Spleen (tissue), 11 donors: Measurements from ENCODE around the gene SORCS3. TPM values are rescaled to one million over a fixed set of nuclear protein-coding genes. Genes with fewer than 3 reads are reported as not detected.

ENCODE experiments used
- DNase-seq: peaks from one replicate; pipeline ENCODE4 v3.0.0-alpha.2; 2020
- H3K27ac ChIP-seq, 8 donors: fragments of 200-600 bp; sonication (generic) in 7 of 8; 1 replicate in 4 of 8; 2 replicates in 4 of 8; pipeline versions ENCODE4 v1.5.0 to v1.8.0; 2016 to 2021; ENCODE audit warnings: inconsistent platforms in 4 of 8, mild to moderate bottlenecking in 4 of 8, moderate library complexity in 1 of 8
- H3K27me3 ChIP-seq, 7 donors: fragments of 200-600 bp; sonication (generic) in 6 of 7; replicated peaks in 1 of 7; 1 replicate in 4 of 7; 2 replicates in 3 of 7; pipeline versions ENCODE4 v1.5.0 to v1.8.0; 2016 to 2021; ENCODE audit warnings: inconsistent platforms in 3 of 7, mild to moderate bottlenecking in 1 of 7
- H3K36me3 ChIP-seq, 6 donors: fragments of 200-600 bp; sonication (generic) in 5 of 6; 1 replicate in 4 of 6; 2 replicates in 2 of 6; pipeline versions ENCODE4 v1.5.0 to v1.8.0; 2016 to 2021; ENCODE audit warnings: inconsistent platforms in 2 of 6
- H3K4me1 ChIP-seq, 6 donors: fragments of 200-600 bp; sonication (generic) in 5 of 6; 1 replicate in 3 of 6; 2 replicates in 3 of 6; pipeline versions ENCODE4 v1.5.0 to v1.8.0; 2016 to 2021; ENCODE audit warnings: inconsistent platforms in 3 of 6
- H3K4me3 ChIP-seq, 8 donors: fragments of 200-600 bp; sonication (generic) in 7 of 8; 1 replicate in 4 of 8; 2 replicates in 4 of 8; pipeline versions ENCODE4 v1.5.0 to v1.8.0; 2016 to 2021; ENCODE audit warnings: inconsistent platforms in 4 of 8, mild to moderate bottlenecking in 4 of 8, moderate library complexity in 2 of 8
- H3K9me3 ChIP-seq, 8 donors: fragments of 200-600 bp; sonication (generic) in 7 of 8; 1 replicate in 4 of 8; 2 replicates in 4 of 8; pipeline versions ENCODE4 v1.5.0 to v1.8.0; 2016 to 2021; ENCODE audit warnings: inconsistent platforms in 4 of 8
- CTCF ChIP-seq, 11 experiments: fragments of 200-600 bp in 7 of 11; fragments of 450-650 bp in 4 of 11; sonication (generic) in 4 of 11; IDR thresholded peaks in 8 of 11; conservative IDR thresholded peaks in 3 of 11; 1 replicate in 7 of 11; 2 replicates in 4 of 11; pipeline versions ENCODE4 v1.4.0 to v1.8.0; 2016 to 2021; ENCODE audit warnings: antibody characterized with exemption in 11 of 11, inconsistent platforms in 4 of 11, mild to moderate bottlenecking in 1 of 11
- POLR2A ChIP-seq, 3 donors: fragments of 450-650 bp; IDR thresholded peaks; one replicate each; pipeline ENCODE4 v1.5.1; 2017; ENCODE audit warnings: antibody characterized with exemption in 3 of 3, mild to moderate bottlenecking in 1 of 3
- POLR2AphosphoS5 ChIP-seq, 3 donors: sonication (generic); formaldehyde crosslinking; IDR thresholded peaks; one replicate each; pipeline ENCODE4 v1.5.1; 2017; ENCODE audit warnings: antibody characterized with exemption in 3 of 3
- WGBS, 5 donors: extraction: QIAGEN DNeasy Blood & Tissue Kit in 3 of 5; methylation state at CpG; one replicate each; pipeline versions ENCODE4 v1.1.5 to v1.1.7; 2013 to 2018; 5-methylcytosine and 5-hydroxymethylcytosine counted together
- intact Hi-C: fragments of 100-400 bp; cut with DNase I; formaldehyde crosslinking; loops from one replicate; pipeline ENCODE4 v1.15.0; 2023; ENCODE audit warnings: low total_unique reads
- polyA plus RNA-seq, 3 donors: library from polyadenylated mRNA; stranded (reverse); fragments of 200-250 nt; gene quantifications; one replicate each; pipeline ENCODE4 v1.2.1, GENCODE V29; 2013
- total RNA-seq, 7 donors: library from RNA; depleted of rRNA in 3 of 7; stranded (reverse); fragments of >200 nt in 3 of 7; fragmentation: NEBNext Ultra II Directional in 4 of 7; extraction: Animal tissue kit (Norgen Biotek cat#: 25700) in 4 of 7; gene quantifications; one replicate each; pipeline versions ENCODE4 v1.1.0 to v1.2.1, GENCODE V29; 2016 to 2021
- donor health status: healthy with polysubstance abuse.
- donor health status: DM: no; HTN: no; CAD: no; lungs with moderate emphysema.
- donor health status: DM: no; HTN: no; CAD: no.
- donor health status: Bipolar disorder and iron deficiency.
- donor health status: healthy.
- donor health status: DM: no; HTN: no; CAD: no.
- donor health status: DM: yes; HTN: yes; CAD: no.

SORCS3 gene
- total and polyA plus RNA-seq, 10 donors, result 0.03 to 0.06 TPM; not detected in 8

DNA sequence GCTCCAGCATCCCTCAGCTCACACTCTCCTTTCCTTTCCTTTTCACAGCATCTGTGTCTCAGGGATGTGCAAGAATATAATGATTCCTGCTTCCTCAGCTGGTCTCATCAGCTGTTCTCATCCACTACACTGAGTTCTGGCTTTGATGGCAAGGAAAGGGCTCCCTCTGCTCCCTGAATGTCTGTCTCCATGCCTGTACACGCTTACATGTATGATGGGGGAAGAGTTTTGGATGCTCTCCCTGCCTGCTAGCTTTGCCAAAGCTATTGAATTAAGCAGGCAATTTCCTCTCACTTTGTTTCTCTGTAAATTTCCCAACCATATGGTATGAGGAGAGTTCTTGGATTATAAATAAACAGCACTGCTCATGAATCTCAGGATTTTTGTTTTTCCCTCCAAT is 254.5 kb downstream of the SORCS3 start:
- WGBS, 5 donors, result 50 to 72% (median 57%) methylated on average over 1 of the region's 1 CpG
- H3K27ac ChIP-seq, result no peak overlapping the region
- TF ChIP-seq POLR2A (IDR thresholded peaks at IDR 0.05), result no peak
- no peak for TF ChIP-seq CTCF (IDR thresholded peaks at IDR 0.05 in 8 of 11, conservative IDR thresholded peaks at IDR 0.05 in 3 of 11)
- TF ChIP-seq POLR2AphosphoS5 (IDR thresholded peaks at IDR 0.05), result no peak
- intact Hi-C loops, result no loop called here
- H3K4me3 ChIP-seq, result no peak overlapping the region
- DNase-seq, result no peak
- no peaks in the 10 kb centered on the region for H3K36me3 ChIP-seq
- peaks cover under 1 to 25% (median 9%) of the 10 kb centered on the region in 8 donors for H3K9me3 ChIP-seq
- H3K4me1 ChIP-seq, result no peaks in the 10 kb centered on the region
- H3K27me3 ChIP-seq, result peaks cover 0 to 8% (median 0%) of the 10 kb centered on the region in 7 donors

DNA sequence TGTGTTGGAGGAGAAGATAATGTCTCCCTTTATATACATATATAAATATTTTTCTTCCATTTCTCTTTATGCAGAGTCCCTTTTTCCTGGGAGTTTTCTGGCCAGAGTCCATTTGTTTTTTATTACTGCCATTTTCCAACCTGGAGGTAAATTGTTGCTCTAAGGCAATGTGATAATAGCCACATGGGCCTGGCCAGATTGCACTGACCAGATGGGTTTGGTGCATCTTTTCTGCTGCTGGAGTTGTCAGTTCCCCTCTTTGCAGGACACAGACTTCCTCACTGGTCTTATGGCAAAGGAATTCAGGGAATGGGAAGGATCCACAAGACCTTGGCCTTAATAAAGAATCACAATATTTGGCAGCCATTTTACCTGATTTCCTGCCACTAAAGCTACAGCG is 254.9 kb downstream of the SORCS3 start:
- TF ChIP-seq POLR2AphosphoS5 (IDR thresholded peaks at IDR 0.05) (no peak), CTCF (IDR thresholded peaks at IDR 0.05 in 8 of 11, conservative IDR thresholded peaks at IDR 0.05 in 3 of 11) (no peak), POLR2A (IDR thresholded peaks at IDR 0.05) (no peak)
- intact Hi-C loops, result no loop called here

GRCh38 chr10:104897696-104898095 is 256.6 kb downstream of the SORCS3 start:
- no peak overlapping the region for H3K4me3 ChIP-seq
- peaks cover 0 to 8% (median 0%) of the 10 kb centered on the region in 7 donors for H3K27me3 ChIP-seq
- peaks cover 0 to 4% (median 0%) of the 10 kb centered on the region in 8 donors for H3K9me3 ChIP-seq
- no peak overlapping the region for H3K27ac ChIP-seq
- no peak for DNase-seq
- TF ChIP-seq POLR2A (IDR thresholded peaks at IDR 0.05) (no peak), POLR2AphosphoS5 (IDR thresholded peaks at IDR 0.05) (no peak)
- intact Hi-C loops, result no loop called here
- no peaks in the 10 kb centered on the region for H3K36me3 ChIP-seq
- no peaks in the 10 kb centered on the region for H3K4me1 ChIP-seq
- 65 to 83% (median 71%) methylated on average over 4 of the region's 4 CpGs for WGBS, 5 donors

More for the DNA sequence above, 254.9 kb downstream of the SORCS3 start:
- WGBS, 5 donors, result 0 to 92% (median 27%) methylated on average over 1 of the region's 1 CpG
- Histone ChIP-seq H3K4me1 (no peaks in the 10 kb centered on the region), H3K27me3 (peaks cover 0 to 8% (median 0%) of the 10 kb centered on the region in 7 donors), H3K9me3 (peaks cover 0 to 20% (median 4%) of the 10 kb centered on the region in 8 donors), H3K36me3 (no peaks in the 10 kb centered on the region), H3K27ac (no peak overlapping the region), H3K4me3 (no peak overlapping the region)
- no peak for DNase-seq

DNA sequence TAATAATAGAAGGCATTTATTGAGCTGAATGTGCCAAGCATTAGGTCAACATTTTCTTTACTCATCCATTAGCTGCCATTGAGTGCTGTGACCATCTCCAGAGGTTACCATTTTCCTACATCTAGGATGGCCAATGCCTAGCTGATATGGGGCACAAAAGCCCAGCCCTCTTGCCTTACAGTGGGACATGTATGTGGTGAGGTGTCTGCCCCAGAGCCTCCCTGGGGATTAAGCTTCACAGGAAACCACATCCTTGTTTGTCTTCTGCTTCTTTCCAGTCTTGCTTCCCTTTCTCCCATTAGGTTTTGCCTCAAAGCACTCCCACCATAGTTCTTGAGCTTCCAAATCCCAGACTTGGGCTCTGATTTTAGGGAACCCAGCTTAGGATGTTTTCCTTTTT is 258.7 kb downstream of the SORCS3 start:
- no peaks in the 10 kb centered on the region for H3K4me1 ChIP-seq
- peaks cover 0 to 8% (median 0%) of the 10 kb centered on the region in 7 donors for H3K27me3 ChIP-seq
- H3K4me3 ChIP-seq, result no peak overlapping the region
- no peak overlapping the region for H3K27ac ChIP-seq
- DNase-seq, result no peak
- intact Hi-C loops, result no loop called here
- TF ChIP-seq CTCF (IDR thresholded peaks at IDR 0.05 in 8 of 11, conservative IDR thresholded peaks at IDR 0.05 in 3 of 11) (no peak), POLR2A (IDR thresholded peaks at IDR 0.05) (no peak), POLR2AphosphoS5 (IDR thresholded peaks at IDR 0.05) (no peak)
- H3K9me3 ChIP-seq, result no peaks in the 10 kb centered on the region
- no peaks in the 10 kb centered on the region for H3K36me3 ChIP-seq

DNA sequence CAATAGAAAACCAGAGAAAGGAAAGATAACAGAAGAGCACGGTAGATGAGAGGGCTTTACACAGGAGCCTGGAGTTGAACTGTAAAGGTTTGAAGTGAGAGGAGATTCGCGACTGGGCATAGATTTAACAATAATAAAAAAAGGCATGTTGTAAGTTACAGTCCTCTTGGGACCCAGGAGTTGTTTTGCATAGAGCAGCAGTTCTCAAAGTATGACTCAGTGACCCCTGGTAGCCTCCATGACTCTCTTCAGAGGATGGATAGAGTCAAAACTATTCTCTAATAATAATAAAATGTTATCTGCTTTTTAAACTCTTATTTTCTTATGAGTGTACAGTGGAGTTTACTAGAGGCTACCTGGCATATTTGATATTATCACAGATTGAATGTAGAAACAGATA is 262.3 kb downstream of the SORCS3 start:
- no peak for DNase-seq
- no peaks in the 10 kb centered on the region for H3K4me1 ChIP-seq
- H3K36me3 ChIP-seq, result no peaks in the 10 kb centered on the region
- intact Hi-C loops, result no loop called here
- 71 to 87% (median 75%) methylated on average over 3 of the region's 3 CpGs for WGBS, 5 donors
- no peaks in the 10 kb centered on the region for H3K9me3 ChIP-seq
- H3K27ac ChIP-seq, result no peak overlapping the region
- H3K4me3 ChIP-seq, result no peak overlapping the region
- TF ChIP-seq CTCF (IDR thresholded peaks at IDR 0.05 in 8 of 11, conservative IDR thresholded peaks at IDR 0.05 in 3 of 11) (no peak), POLR2A (IDR thresholded peaks at IDR 0.05) (no peak), POLR2AphosphoS5 (IDR thresholded peaks at IDR 0.05) (no peak)
- peaks cover 0 to 3% (median 0%) of the 10 kb centered on the region in 7 donors for H3K27me3 ChIP-seq
